HepG2 (cell line): ENCODE measurements around the gene TXNDC16. TPM values are rescaled to one million over a fixed set of nuclear protein-coding genes. Genes with fewer than 3 reads are reported as not detected.

Source experiments
- ATAC-seq: fragments of 200-7000 bp; cut with Tn5 transposase; 3 replicates; pipeline ENCODE4 v1.9.1; 2020; ENCODE audit warnings: mild to moderate bottlenecking, moderate library complexity
- BruUV-seq: library from RNA; stranded (reverse); fragments of 400-500 nt; replicated peaks from 2 replicates; lab custom pipeline; 2021; lab: Mats Ljungman, UMichigan
- CTCF ChIA-PET: fragments of 300-600 bp; formaldehyde crosslinking; extraction: SDS; loops from one replicate; lab custom pipeline; 2021; ENCODE audit warnings: low total read pairs, inconsistent platforms, low intra/inter-chr PET ratio; lab: Yijun Ruan, JAX
- POLR2A ChIA-PET: fragments of 350-600 bp; sonication (Branson Sonifier 250); formaldehyde crosslinking; loops from one replicate; lab custom pipeline; 2020; ENCODE audit warnings: antibody characterized with exemption, inconsistent platforms; lab: Yijun Ruan, JAX
- DNase-seq: peaks from one replicate; pipeline ENCODE4 v3.0.0-alpha.2; 2015; ENCODE audit warnings: low spot score
- FAIRE-seq: peaks from 3 replicates; lab custom pipeline; 2011; peaks lifted over from hg19 to GRCh38; lab: Jason Lieb, UNC
- H2AFZ ChIP-seq: one replicate; pipeline ENCODE4 v1.6.1; 2011; ENCODE audit warnings: low read length, inconsistent platforms
- H3K27ac ChIP-seq: fragments of 300-600 bp; 3 replicates; pipeline ENCODE4 v1.8.0; 2011; ENCODE audit warnings: mixed run types, mild to moderate bottlenecking, mixed read lengths, low read length, inconsistent platforms; ENCODE audit not compliant: insufficient read depth; ENCODE audit errors: extremely low read length
- H3K27me3 ChIP-seq, 2 experiments: fragments of 200-600 bp in 1 of 2; 2 replicates in 1 of 2; 3 replicates in 1 of 2; pipeline versions ENCODE4 v1.6.0 to v1.8.0; 2011; ENCODE audit warnings: low read length in 2 of 2, mild to moderate bottlenecking in 2 of 2, moderate library complexity in 2 of 2, inconsistent platforms in 1 of 2; ENCODE audit not compliant: insufficient read depth in 2 of 2, control insufficient read depth in 1 of 2
- H3K36me3 ChIP-seq, 2 experiments: fragments of 200-600 bp in 1 of 2; replicated peaks in 1 of 2; 2 replicates in 1 of 2; 3 replicates in 1 of 2; pipeline versions ENCODE4 v1.5.1 to v1.8.0; 2011; ENCODE audit warnings: low read length in 2 of 2, inconsistent platforms in 1 of 2; ENCODE audit not compliant: insufficient read depth in 2 of 2, control insufficient read depth in 1 of 2
- H3K4me1 ChIP-seq: 2 replicates; pipeline ENCODE4 v1.5.1; 2012; ENCODE audit warnings: low read length, inconsistent platforms; ENCODE audit not compliant: insufficient read depth
- H3K4me2 ChIP-seq: 2 replicates; pipeline ENCODE4 v1.6.0; 2011; ENCODE audit warnings: low read depth, low read length, inconsistent platforms
- H3K4me3 ChIP-seq, 3 experiments: fragments of 200-600 bp in 1 of 3; sonication (generic), shearing (Covaris generic) in 1 of 3; replicated peaks in 1 of 3; 2 replicates each; pipeline ENCODE4 v1.5.1; 2011 to 2016; ENCODE audit warnings: low read length in 3 of 3, inconsistent platforms in 2 of 3, low read depth in 2 of 3, mild to moderate bottlenecking in 2 of 3, control low read depth in 1 of 3, mixed read lengths in 1 of 3; ENCODE audit not compliant: insufficient read depth in 1 of 3
- H3K79me2 ChIP-seq: one replicate; pipeline ENCODE4 v1.6.1; 2011; ENCODE audit warnings: low read length, inconsistent platforms; ENCODE audit not compliant: insufficient read depth
- H3K9ac ChIP-seq: 2 replicates; pipeline ENCODE4 v1.6.0; 2011; ENCODE audit warnings: mild to moderate bottlenecking, low read depth, low read length, inconsistent platforms; ENCODE audit not compliant: insufficient read depth
- H3K9me3 ChIP-seq: 2 replicates; pipeline ENCODE4 v1.5.1; 2012; ENCODE audit warnings: mild to moderate bottlenecking, low read length
- H4K20me1 ChIP-seq: 2 replicates; pipeline ENCODE4 v1.6.0; 2011; ENCODE audit warnings: inconsistent platforms, mild to moderate bottlenecking, low read length, moderate library complexity; ENCODE audit not compliant: insufficient read depth
- ZNF205 ChIP-seq: IDR thresholded peaks from 2 replicates; pipeline ENCODE4 v1.6.1; 2018; ENCODE audit warnings: missing biosample characterization, missing genetic modification reagents
- WGBS: methylation state at CpG from one replicate; pipeline ENCODE4 v1.1.6; 2017; ENCODE audit warnings: low lambda C conversion rate; 5-methylcytosine and 5-hydroxymethylcytosine counted together
- in situ Hi-C: cut with HindIII; loops from 2 replicates; pipeline ENCODE4 v1.10.0; 2017; ENCODE audit warnings: low pct_unique_long_range_greater_than_20kb; ENCODE audit not compliant: extremely low pct_ligation_motif_present
- intact Hi-C: fragments of 100-400 bp; cut with micrococcal nuclease; formaldehyde crosslinking; loops from one replicate; pipeline ENCODE4 v1.10.0; 2022; ENCODE audit not compliant: unreplicated experiment
- polyA plus RNA-seq, 8 experiments: library from polyadenylated mRNA; depleted of rRNA in 3 of 8; stranded (reverse) in 7 of 8; unstranded in 1 of 8; fragments of >200 nt; fragmentation: Illumina TruSeq in 4 of 8; extraction: Trizol in 4 of 8; gene quantifications; 2 replicates each; pipeline versions ENCODE4 v1.2.1 to v1.2.3, GENCODE V29; 2011 to 2016; ENCODE audit warnings: low read depth in 4 of 8, missing spikeins in 1 of 8, mixed read lengths in 1 of 8; ENCODE audit not compliant: insufficient read depth in 1 of 8
- total RNA-seq, 5 experiments: library from RNA; depleted of rRNA; stranded (reverse); fragments of >200 nt; fragmentation: Illumina TruSeq; extraction: Trizol; gene quantifications; 2 replicates each; pipeline ENCODE4 v1.2.3, GENCODE V29; 2016; ENCODE audit warnings: low read depth in 1 of 5
- TF ChIP-seq, protein P1 (sequence below): sonication (generic); formaldehyde crosslinking; IDR thresholded peaks from 2 replicates; pipeline ENCODE4 v1.4.0; 2020; ENCODE audit warnings: mild to moderate bottlenecking, missing genetic modification reagents, borderline replicate concordance
- TF ChIP-seq, protein P2 (sequence below): sonication (generic); formaldehyde crosslinking; IDR thresholded peaks from 2 replicates; pipeline ENCODE4 v1.4.0; 2020; ENCODE audit warnings: missing genetic modification reagents, mild to moderate bottlenecking, borderline replicate concordance
- TF ChIP-seq, protein P3 (sequence below): sonication (generic); formaldehyde crosslinking; IDR thresholded peaks from 2 replicates; pipeline ENCODE4 v1.5.1; 2020; ENCODE audit warnings: mild to moderate bottlenecking, moderate library complexity, missing genetic modification reagents
- TF ChIP-seq, protein P4 (sequence below): sonication (generic); formaldehyde crosslinking; IDR thresholded peaks from 2 replicates; pipeline ENCODE4 v1.4.0; 2020; ENCODE audit warnings: missing genetic modification reagents, borderline replicate concordance
- TF ChIP-seq, protein P5 (sequence below): IDR thresholded peaks from 2 replicates; pipeline ENCODE4 v1.6.1; 2016; ENCODE audit warnings: missing biosample characterization, missing genetic modification reagents, low read depth

Gene TXNDC16
- total and polyA plus RNA-seq, 2 of the 13 experiments (the other 11 are each of a cell fraction or from before 2014, with no cell fraction given) = 4.6 to 6.2 TPM

DNA sequence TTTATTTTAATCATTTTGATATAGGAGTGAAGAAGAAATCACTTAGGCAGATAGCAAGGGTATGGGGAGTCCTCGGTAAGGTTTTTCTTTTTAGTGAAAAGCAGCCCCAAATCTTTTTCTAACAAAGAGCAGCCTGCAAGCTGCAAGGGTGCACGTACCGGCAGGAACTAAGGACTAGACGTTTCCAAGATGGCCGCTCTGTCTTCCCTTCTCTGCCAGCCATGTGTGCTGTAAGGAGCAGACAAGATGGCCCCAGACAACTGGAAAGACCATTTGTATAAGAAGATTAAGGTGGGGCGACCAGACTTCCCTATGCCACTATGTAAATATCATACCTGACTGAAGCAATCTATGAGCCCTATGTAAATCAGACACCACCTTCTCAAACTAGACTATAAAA lies 79.6 kb downstream of the TXNDC16 start:
- ChIA-PET CTCF (interaction anchor here (2.0 kb wide), 1 partner anchor 173 kb away, joined by 16 read pairs; no protein-coding TSS in a partner anchor), POLR2A (no interaction called here)

More for the DNA sequence above, 79.6 kb downstream of the TXNDC16 start:
- no peak for DNase-seq
- intact Hi-C loops (loop anchor here (1.0 kb wide), 1 partner anchor 173 kb away; no protein-coding TSS in a partner anchor), in situ Hi-C loops (loop anchor here (5.0 kb wide), 1 partner anchor 175 kb away; no protein-coding TSS in a partner anchor)
- no peaks in the 10 kb centered on the region for H3K4me1 ChIP-seq
- TF ChIP-seq, protein P1, sequence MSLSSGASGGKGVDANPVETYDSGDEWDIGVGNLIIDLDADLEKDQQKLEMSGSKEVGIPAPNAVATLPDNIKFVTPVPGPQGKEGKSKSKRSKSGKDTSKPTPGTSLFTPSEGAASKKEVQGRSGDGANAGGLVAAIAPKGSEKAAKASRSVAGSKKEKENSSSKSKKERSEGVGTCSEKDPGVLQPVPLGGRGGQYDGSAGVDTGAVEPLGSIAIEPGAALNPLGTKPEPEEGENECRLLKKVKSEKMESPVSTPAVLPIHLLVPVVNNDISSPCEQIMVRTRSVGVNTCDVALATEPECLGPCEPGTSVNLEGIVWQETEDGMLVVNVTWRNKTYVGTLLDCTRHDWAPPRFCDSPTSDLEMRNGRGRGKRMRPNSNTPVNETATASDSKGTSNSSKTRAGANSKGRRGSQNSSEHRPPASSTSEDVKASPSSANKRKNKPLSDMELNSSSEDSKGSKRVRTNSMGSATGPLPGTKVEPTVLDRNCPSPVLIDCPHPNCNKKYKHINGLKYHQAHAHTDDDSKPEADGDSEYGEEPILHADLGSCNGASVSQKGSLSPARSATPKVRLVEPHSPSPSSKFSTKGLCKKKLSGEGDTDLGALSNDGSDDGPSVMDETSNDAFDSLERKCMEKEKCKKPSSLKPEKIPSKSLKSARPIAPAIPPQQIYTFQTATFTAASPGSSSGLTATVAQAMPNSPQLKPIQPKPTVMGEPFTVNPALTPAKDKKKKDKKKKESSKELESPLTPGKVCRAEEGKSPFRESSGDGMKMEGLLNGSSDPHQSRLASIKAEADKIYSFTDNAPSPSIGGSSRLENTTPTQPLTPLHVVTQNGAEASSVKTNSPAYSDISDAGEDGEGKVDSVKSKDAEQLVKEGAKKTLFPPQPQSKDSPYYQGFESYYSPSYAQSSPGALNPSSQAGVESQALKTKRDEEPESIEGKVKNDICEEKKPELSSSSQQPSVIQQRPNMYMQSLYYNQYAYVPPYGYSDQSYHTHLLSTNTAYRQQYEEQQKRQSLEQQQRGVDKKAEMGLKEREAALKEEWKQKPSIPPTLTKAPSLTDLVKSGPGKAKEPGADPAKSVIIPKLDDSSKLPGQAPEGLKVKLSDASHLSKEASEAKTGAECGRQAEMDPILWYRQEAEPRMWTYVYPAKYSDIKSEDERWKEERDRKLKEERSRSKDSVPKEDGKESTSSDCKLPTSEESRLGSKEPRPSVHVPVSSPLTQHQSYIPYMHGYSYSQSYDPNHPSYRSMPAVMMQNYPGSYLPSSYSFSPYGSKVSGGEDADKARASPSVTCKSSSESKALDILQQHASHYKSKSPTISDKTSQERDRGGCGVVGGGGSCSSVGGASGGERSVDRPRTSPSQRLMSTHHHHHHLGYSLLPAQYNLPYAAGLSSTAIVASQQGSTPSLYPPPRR (CRISPR knock-in tag) = no peak
- TF ChIP-seq, protein P2, sequence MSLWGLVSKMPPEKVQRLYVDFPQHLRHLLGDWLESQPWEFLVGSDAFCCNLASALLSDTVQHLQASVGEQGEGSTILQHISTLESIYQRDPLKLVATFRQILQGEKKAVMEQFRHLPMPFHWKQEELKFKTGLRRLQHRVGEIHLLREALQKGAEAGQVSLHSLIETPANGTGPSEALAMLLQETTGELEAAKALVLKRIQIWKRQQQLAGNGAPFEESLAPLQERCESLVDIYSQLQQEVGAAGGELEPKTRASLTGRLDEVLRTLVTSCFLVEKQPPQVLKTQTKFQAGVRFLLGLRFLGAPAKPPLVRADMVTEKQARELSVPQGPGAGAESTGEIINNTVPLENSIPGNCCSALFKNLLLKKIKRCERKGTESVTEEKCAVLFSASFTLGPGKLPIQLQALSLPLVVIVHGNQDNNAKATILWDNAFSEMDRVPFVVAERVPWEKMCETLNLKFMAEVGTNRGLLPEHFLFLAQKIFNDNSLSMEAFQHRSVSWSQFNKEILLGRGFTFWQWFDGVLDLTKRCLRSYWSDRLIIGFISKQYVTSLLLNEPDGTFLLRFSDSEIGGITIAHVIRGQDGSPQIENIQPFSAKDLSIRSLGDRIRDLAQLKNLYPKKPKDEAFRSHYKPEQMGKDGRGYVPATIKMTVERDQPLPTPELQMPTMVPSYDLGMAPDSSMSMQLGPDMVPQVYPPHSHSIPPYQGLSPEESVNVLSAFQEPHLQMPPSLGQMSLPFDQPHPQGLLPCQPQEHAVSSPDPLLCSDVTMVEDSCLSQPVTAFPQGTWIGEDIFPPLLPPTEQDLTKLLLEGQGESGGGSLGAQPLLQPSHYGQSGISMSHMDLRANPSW (CRISPR knock-in tag) = no peak
- TF ChIP-seq, protein P3, sequence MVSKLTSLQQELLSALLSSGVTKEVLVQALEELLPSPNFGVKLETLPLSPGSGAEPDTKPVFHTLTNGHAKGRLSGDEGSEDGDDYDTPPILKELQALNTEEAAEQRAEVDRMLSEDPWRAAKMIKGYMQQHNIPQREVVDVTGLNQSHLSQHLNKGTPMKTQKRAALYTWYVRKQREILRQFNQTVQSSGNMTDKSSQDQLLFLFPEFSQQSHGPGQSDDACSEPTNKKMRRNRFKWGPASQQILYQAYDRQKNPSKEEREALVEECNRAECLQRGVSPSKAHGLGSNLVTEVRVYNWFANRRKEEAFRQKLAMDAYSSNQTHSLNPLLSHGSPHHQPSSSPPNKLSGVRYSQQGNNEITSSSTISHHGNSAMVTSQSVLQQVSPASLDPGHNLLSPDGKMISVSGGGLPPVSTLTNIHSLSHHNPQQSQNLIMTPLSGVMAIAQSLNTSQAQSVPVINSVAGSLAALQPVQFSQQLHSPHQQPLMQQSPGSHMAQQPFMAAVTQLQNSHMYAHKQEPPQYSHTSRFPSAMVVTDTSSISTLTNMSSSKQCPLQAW (CRISPR knock-in tag) = no peak
- TF ChIP-seq, protein P4, sequence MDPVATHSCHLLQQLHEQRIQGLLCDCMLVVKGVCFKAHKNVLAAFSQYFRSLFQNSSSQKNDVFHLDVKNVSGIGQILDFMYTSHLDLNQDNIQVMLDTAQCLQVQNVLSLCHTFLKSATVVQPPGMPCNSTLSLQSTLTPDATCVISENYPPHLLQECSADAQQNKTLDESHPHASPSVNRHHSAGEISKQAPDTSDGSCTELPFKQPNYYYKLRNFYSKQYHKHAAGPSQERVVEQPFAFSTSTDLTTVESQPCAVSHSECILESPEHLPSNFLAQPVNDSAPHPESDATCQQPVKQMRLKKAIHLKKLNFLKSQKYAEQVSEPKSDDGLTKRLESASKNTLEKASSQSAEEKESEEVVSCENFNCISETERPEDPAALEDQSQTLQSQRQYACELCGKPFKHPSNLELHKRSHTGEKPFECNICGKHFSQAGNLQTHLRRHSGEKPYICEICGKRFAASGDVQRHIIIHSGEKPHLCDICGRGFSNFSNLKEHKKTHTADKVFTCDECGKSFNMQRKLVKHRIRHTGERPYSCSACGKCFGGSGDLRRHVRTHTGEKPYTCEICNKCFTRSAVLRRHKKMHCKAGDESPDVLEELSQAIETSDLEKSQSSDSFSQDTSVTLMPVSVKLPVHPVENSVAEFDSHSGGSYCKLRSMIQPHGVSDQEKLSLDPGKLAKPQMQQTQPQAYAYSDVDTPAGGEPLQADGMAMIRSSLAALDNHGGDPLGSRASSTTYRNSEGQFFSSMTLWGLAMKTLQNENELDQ (CRISPR knock-in tag) = no peak
- TF ChIP-seq, protein P5, sequence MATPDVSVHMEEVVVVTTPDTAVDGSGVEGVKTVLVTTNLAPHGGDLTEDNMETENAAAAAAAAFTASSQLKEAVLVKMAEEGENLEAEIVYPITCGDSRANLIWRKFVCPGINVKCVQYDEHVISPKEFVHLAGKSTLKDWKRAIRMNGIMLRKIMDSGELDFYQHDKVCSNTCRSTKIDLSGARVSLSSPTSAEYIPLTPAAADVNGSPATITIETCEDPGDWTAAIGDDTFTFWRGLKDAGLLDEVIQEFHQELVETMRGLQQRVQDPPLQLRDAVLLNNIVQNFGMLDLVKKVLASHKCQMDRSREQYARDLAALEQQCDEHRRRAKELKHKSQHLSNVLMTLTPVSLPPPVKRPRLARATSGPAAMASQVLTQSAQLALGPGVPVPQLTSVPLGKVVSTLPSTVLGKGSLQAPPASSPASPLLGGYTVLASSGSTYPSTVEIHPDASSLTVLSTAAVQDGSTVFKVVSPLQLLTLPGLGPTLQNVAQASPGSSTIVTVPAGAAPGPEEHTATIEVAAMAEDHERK (CRISPR knock-in tag) = no peak
- TF ChIP-seq ZNF205 (CRISPR knock-in tag) = no peak
- no peak overlapping the region for H3K27ac ChIP-seq
- no peak overlapping the region for H2AFZ ChIP-seq
- no peaks in the 10 kb centered on the region for H3K27me3 ChIP-seq
- H3K4me2 ChIP-seq = no peak overlapping the region
- H3K9me3 ChIP-seq = no peaks in the 10 kb centered on the region
- no peaks in the 10 kb centered on the region for H3K79me2 ChIP-seq
- no peak overlapping the region for H3K4me3 ChIP-seq
- no peak for FAIRE-seq
- no TSS peak for BruUV-seq
- ATAC-seq = no peak
- H4K20me1 ChIP-seq = no peaks in the 10 kb centered on the region
- WGBS = 98% methylated on average over 6 of the region's 6 CpGs
- 0 out of 5 replicates have a peak, but pooled peaks cover 0 to 1% of the 10 kb centered on the region in 2 experiments for H3K36me3 ChIP-seq
- no peak overlapping the region for H3K9ac ChIP-seq
